SU-DHL-6 (cell line): Measurements from ENCODE around the gene SCLY.

Source experiments
- H2AFZ ChIP-seq: fragments of 200-600 bp; sonication (generic); 2 replicates; pipeline ENCODE4 v1.6.1; 2014; ENCODE audit warnings: low read depth, mild to moderate bottlenecking, moderate library complexity, mixed read lengths, antibody characterized with exemption, low read length; ENCODE audit not compliant: severe bottlenecking
- H3F3A ChIP-seq: fragments of 200-600 bp; shearing (Covaris generic); 2 replicates; pipeline ENCODE4 v1.6.0; 2016; ENCODE audit warnings: antibody characterized with exemption, mild to moderate bottlenecking; ENCODE audit not compliant: insufficient read depth
- H3K27ac ChIP-seq: fragments of 200-600 bp; sonication (generic); 2 replicates; pipeline ENCODE4 v1.5.1; 2016; ENCODE audit warnings: low read depth, mild to moderate bottlenecking, low read length, moderate library complexity, mixed read lengths
- H3K27me3 ChIP-seq: fragments of 200-600 bp; sonication (generic), shearing (Covaris generic); 2 replicates; pipeline ENCODE4 v1.6.0; 2014; ENCODE audit warnings: mild to moderate bottlenecking, low read length
- H3K36me3 ChIP-seq: fragments of 200-600 bp; sonication (generic); 2 replicates; pipeline ENCODE4 v1.6.1; 2014; ENCODE audit warnings: mild to moderate bottlenecking, low read length, mixed read lengths
- H3K4me2 ChIP-seq: fragments of 300-600, 200-600 bp; shearing (Covaris generic), sonication (generic); 2 replicates; pipeline ENCODE4 v1.6.0; 2014; ENCODE audit warnings: low read length, low read depth, mild to moderate bottlenecking; ENCODE audit not compliant: poor library complexity, severe bottlenecking
- H3K4me3 ChIP-seq: fragments of 200-600 bp; sonication (generic); 2 replicates; pipeline ENCODE4 v1.5.1; 2014; ENCODE audit warnings: antibody characterized with exemption, low read length, mild to moderate bottlenecking, mixed read lengths; ENCODE audit not compliant: insufficient read depth, poor library complexity, severe bottlenecking
- H3K79me2 ChIP-seq: fragments of 200-600 bp; sonication (generic); 2 replicates; pipeline ENCODE4 v1.6.1; 2014; ENCODE audit warnings: mild to moderate bottlenecking, low read length, moderate library complexity; ENCODE audit not compliant: insufficient read depth
- H3K9ac ChIP-seq: fragments of 200-600 bp; sonication (generic); 2 replicates; pipeline ENCODE4 v1.7.0; 2014; ENCODE audit warnings: mild to moderate bottlenecking, low read length
- H3K9me2 ChIP-seq: fragments of 200-600 bp; sonication (generic); replicated peaks from 2 replicates; pipeline ENCODE4 v1.6.1; 2014; ENCODE audit warnings: low read length; ENCODE audit not compliant: insufficient read depth
- H3K9me3 ChIP-seq: fragments of 200-600 bp; sonication (generic); 2 replicates; pipeline ENCODE4 v1.6.1; 2014; ENCODE audit warnings: low read length, mixed read lengths; ENCODE audit not compliant: insufficient read depth
- H4K20me1 ChIP-seq: fragments of 200-600 bp; sonication (generic); 2 replicates; pipeline ENCODE4 v1.6.1; 2014; ENCODE audit warnings: low read depth, mild to moderate bottlenecking, antibody characterized with exemption, low read length, moderate library complexity, mixed read lengths
- EZH2phosphoT487 ChIP-seq: fragments of 200-600 bp; sonication (generic), shearing (Covaris generic); conservative IDR thresholded peaks from 2 replicates; pipeline ENCODE4 v1.6.1; 2018; ENCODE audit warnings: mild to moderate bottlenecking, antibody characterized with exemption, low read length, moderate library complexity, mixed read lengths
- TF ChIP-seq, protein P1 (sequence below): fragments of 200-600 bp; sonication (generic); IDR thresholded peaks from one replicate; pipeline ENCODE4 v1.5.1; 2017; ENCODE audit warnings: antibody characterized with exemption, mild to moderate bottlenecking, low read length, moderate library complexity; ENCODE audit not compliant: insufficient read depth, poor library complexity, severe bottlenecking

The SCLY gene

GRCh38 chr2:238016526-238016925 is 44.3 kb upstream of the SCLY start:
- H3K9me2 ChIP-seq: no peaks in the 10 kb centered on the region
- no peak overlapping the region for H3K27ac ChIP-seq
- no peaks in the 10 kb centered on the region for H3K36me3 ChIP-seq
- no peaks in the 10 kb centered on the region for H3K79me2 ChIP-seq
- H3K9ac ChIP-seq: no peak overlapping the region
- no peak overlapping the region for H3K4me2 ChIP-seq
- no peaks in the 10 kb centered on the region for H3K27me3 ChIP-seq
- no peak for TF ChIP-seq EZH2phosphoT487
- TF ChIP-seq, protein P1, sequence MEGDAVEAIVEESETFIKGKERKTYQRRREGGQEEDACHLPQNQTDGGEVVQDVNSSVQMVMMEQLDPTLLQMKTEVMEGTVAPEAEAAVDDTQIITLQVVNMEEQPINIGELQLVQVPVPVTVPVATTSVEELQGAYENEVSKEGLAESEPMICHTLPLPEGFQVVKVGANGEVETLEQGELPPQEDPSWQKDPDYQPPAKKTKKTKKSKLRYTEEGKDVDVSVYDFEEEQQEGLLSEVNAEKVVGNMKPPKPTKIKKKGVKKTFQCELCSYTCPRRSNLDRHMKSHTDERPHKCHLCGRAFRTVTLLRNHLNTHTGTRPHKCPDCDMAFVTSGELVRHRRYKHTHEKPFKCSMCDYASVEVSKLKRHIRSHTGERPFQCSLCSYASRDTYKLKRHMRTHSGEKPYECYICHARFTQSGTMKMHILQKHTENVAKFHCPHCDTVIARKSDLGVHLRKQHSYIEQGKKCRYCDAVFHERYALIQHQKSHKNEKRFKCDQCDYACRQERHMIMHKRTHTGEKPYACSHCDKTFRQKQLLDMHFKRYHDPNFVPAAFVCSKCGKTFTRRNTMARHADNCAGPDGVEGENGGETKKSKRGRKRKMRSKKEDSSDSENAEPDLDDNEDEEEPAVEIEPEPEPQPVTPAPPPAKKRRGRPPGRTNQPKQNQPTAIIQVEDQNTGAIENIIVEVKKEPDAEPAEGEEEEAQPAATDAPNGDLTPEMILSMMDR: no peak
- no peak overlapping the region for H2AFZ ChIP-seq
- H4K20me1 ChIP-seq: no peaks in the 10 kb centered on the region
- H3K4me3 ChIP-seq: no peak overlapping the region
- no peaks in the 10 kb centered on the region for H3F3A ChIP-seq
- no peaks in the 10 kb centered on the region for H3K9me3 ChIP-seq

DNA sequence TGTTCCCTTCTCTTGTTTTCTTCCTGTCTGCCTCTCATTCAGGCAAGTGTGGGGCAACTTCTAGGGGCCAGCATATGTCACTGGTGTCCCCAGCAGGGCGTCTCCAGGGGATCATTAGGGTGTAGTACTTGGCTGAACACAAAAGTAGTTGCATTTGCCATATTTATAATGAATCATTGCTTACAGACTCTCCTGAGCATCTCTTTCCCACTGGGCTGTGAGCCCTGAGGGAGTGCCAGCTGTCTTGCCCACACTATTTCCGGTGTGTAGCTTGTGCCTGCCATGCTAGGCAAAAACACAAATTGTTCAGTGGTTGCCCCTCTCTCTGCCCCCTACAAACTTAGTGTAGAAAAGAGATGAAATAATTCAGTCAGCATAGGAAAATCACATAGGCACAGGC is 40.8 kb upstream of the SCLY start:
- H3K4me2 ChIP-seq: no peak overlapping the region
- no peaks in the 10 kb centered on the region for H3F3A ChIP-seq
- H3K9ac ChIP-seq: no peak overlapping the region
- H3K79me2 ChIP-seq: no peaks in the 10 kb centered on the region
- no peak overlapping the region for H3K27ac ChIP-seq
- H3K9me3 ChIP-seq: no peaks in the 10 kb centered on the region
- H2AFZ ChIP-seq: no peak overlapping the region
- H3K9me2 ChIP-seq: no peaks in the 10 kb centered on the region
- H3K27me3 ChIP-seq: no peaks in the 10 kb centered on the region
- H3K4me3 ChIP-seq: no peak overlapping the region
- no peak for TF ChIP-seq EZH2phosphoT487
- TF ChIP-seq, protein P1: no peak
- H4K20me1 ChIP-seq: no peaks in the 10 kb centered on the region
- no peaks in the 10 kb centered on the region for H3K36me3 ChIP-seq

DNA sequence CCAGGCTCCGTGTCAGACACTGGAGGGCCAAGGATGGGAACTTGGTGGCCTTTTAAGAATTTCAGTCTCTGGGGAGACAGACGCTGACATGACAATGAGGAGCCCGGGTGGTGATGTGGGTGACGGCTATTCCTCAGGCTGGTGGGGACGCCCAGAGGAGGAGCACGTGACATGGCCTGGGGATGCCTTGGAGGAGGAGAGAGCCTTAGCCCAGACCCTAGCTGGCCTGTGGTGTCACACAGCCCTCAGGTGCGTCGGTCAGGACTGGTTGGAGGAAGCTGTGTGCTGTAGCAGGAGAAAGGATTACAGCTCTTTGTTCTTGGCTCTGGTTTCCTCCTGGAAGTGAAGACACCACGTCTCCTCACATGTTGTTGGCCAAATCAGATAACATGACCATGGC is 40.0 kb upstream of the SCLY start:
- H4K20me1 ChIP-seq: no peaks in the 10 kb centered on the region
- H3K9me3 ChIP-seq: no peaks in the 10 kb centered on the region
- H3K36me3 ChIP-seq: no peaks in the 10 kb centered on the region
- no peaks in the 10 kb centered on the region for H3F3A ChIP-seq
- no peak overlapping the region for H3K9ac ChIP-seq
- no peak overlapping the region for H3K4me3 ChIP-seq
- H2AFZ ChIP-seq: no peak overlapping the region
- H3K27me3 ChIP-seq: no peaks in the 10 kb centered on the region
- no peak overlapping the region for H3K4me2 ChIP-seq
- no peak overlapping the region for H3K27ac ChIP-seq
- H3K9me2 ChIP-seq: no peaks in the 10 kb centered on the region
- no peaks in the 10 kb centered on the region for H3K79me2 ChIP-seq
- TF ChIP-seq, protein P1: no peak
- TF ChIP-seq EZH2phosphoT487: no peak

DNA sequence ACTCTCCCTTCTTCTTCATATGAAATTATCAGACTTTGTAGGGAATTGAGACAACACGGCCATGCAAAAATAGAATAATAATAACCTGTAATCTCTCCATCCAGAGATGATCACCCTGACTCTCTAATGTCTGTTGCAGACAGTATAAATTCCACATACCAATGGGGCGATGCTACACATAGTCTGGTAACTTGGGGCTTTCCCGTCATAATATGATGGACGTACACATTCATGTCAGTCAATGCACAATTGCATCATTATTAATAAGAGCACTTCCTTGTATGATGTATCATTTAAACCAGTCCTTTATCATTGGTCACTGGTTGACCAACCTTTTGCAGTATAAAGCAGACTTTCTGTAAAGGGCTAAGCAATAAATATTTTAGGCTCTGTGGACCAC is 39.5 kb upstream of the SCLY start:
- Histone ChIP-seq H3F3A (no peaks in the 10 kb centered on the region), H3K9ac (no peak overlapping the region), H3K4me3 (no peak overlapping the region), H3K27ac (no peak overlapping the region), H3K4me2 (no peak overlapping the region), H3K9me3 (no peaks in the 10 kb centered on the region), H4K20me1 (no peaks in the 10 kb centered on the region), H3K36me3 (no peaks in the 10 kb centered on the region), H3K9me2 (no peaks in the 10 kb centered on the region), H2AFZ (no peak overlapping the region), H3K79me2 (no peaks in the 10 kb centered on the region), H3K27me3 (no peaks in the 10 kb centered on the region)
- TF ChIP-seq, protein P1: no peak
- TF ChIP-seq EZH2phosphoT487: no peak
